H9 (cell line): Measurements from ENCODE around the gene ASPG. TPM values are rescaled to one million over a fixed set of nuclear protein-coding genes. Genes with fewer than 3 reads are reported as not detected.

Experiments used
- DNase-seq: peaks from one replicate; pipeline ENCODE4 v3.0.0-alpha.2; 2017
- H2AFZ ChIP-seq: one replicate; pipeline ENCODE4 v1.6.1; 2013; ENCODE audit warnings: mild to moderate bottlenecking, low read length, control low read depth, moderate library complexity
- H2AK5ac ChIP-seq: 2 replicates; pipeline ENCODE4 v1.6.1; 2013; ENCODE audit warnings: low read length, control low read depth, mixed read lengths; ENCODE audit not compliant: insufficient read length
- H2BK120ac ChIP-seq: one replicate; pipeline ENCODE4 v1.6.1; 2013; ENCODE audit warnings: low read depth, mild to moderate bottlenecking, low read length, control low read depth, inconsistent platforms; ENCODE audit not compliant: poor library complexity, severe bottlenecking
- H2BK12ac ChIP-seq: 2 replicates; pipeline ENCODE4 v1.6.1; 2013; ENCODE audit warnings: low read length, control low read depth, mixed read lengths, low read depth; ENCODE audit not compliant: insufficient read length
- H2BK15ac ChIP-seq: 2 replicates; pipeline ENCODE4 v1.6.1; 2013; ENCODE audit warnings: low read depth, low read length, control low read depth
- H2BK20ac ChIP-seq: one replicate; pipeline ENCODE4 v1.6.1; 2013; ENCODE audit warnings: low read depth, mild to moderate bottlenecking, low read length, control low read depth, inconsistent platforms; ENCODE audit not compliant: poor library complexity, severe bottlenecking
- H2BK5ac ChIP-seq: 2 replicates; pipeline ENCODE4 v1.6.1; 2013; ENCODE audit warnings: low read length, control low read depth, mixed read lengths; ENCODE audit not compliant: insufficient read length
- H3K14ac ChIP-seq: 2 replicates; pipeline ENCODE4 v1.6.1; 2013; ENCODE audit warnings: low read length, control low read depth; ENCODE audit not compliant: insufficient read depth
- H3K18ac ChIP-seq: 2 replicates; pipeline ENCODE4 v1.6.1; 2013; ENCODE audit warnings: low read depth, mild to moderate bottlenecking, mixed read lengths, low read length, control low read depth; ENCODE audit not compliant: insufficient read length
- H3K23ac ChIP-seq: 2 replicates; pipeline ENCODE4 v1.6.1; 2013; ENCODE audit warnings: low read length, control low read depth, mixed read lengths, low read depth; ENCODE audit not compliant: insufficient read length
- H3K23me2 ChIP-seq: 2 replicates; pipeline ENCODE4 v1.6.1; 2013; ENCODE audit warnings: low read depth, mild to moderate bottlenecking, mixed read lengths, low read length, control low read depth; ENCODE audit not compliant: insufficient read length, poor library complexity, severe bottlenecking
- H3K27ac ChIP-seq: 2 replicates; pipeline ENCODE4 v1.5.1; 2013; ENCODE audit warnings: low read length, control low read depth, mixed read lengths, low read depth; ENCODE audit not compliant: insufficient read length
- H3K27me3 ChIP-seq: 2 replicates; pipeline ENCODE4 v1.6.1; 2013; ENCODE audit warnings: low read length, control low read depth, inconsistent platforms; ENCODE audit not compliant: insufficient read depth
- H3K4ac ChIP-seq: 2 replicates; pipeline ENCODE4 v1.6.1; 2013; ENCODE audit warnings: low read depth, mild to moderate bottlenecking, control low read depth, inconsistent platforms, low read length, moderate library complexity
- H3K4me1 ChIP-seq: 2 replicates; pipeline ENCODE4 v1.6.1; 2013; ENCODE audit warnings: low read length, control low read depth, inconsistent platforms; ENCODE audit not compliant: insufficient read depth
- H3K4me2 ChIP-seq: 2 replicates; pipeline ENCODE4 v1.6.1; 2013; ENCODE audit warnings: low read length, control low read depth, mixed read lengths; ENCODE audit not compliant: insufficient read length, insufficient read depth
- H3K56ac ChIP-seq: 2 replicates; pipeline ENCODE4 v1.6.1; 2013; ENCODE audit warnings: low read depth, mild to moderate bottlenecking, mixed read lengths, low read length, control low read depth; ENCODE audit not compliant: insufficient read length
- H3K79me1 ChIP-seq: 2 replicates; pipeline ENCODE4 v1.6.1; 2013; ENCODE audit warnings: low read depth, mild to moderate bottlenecking, moderate library complexity, low read length, control low read depth, inconsistent platforms; ENCODE audit not compliant: insufficient read depth, poor library complexity, severe bottlenecking
- H3K79me2 ChIP-seq: 2 replicates; pipeline ENCODE4 v1.6.1; 2013; ENCODE audit warnings: low read length, control low read depth, inconsistent platforms; ENCODE audit not compliant: insufficient read depth
- H3K9ac ChIP-seq: 2 replicates; pipeline ENCODE4 v1.6.1; 2013; ENCODE audit warnings: low read length, control low read depth, mixed read lengths; ENCODE audit not compliant: insufficient read length; ENCODE audit errors: extremely low read depth
- H3K9me3 ChIP-seq: one replicate; pipeline ENCODE4 v1.6.1; 2013; ENCODE audit warnings: low read depth, low read length, inconsistent platforms; ENCODE audit not compliant: control insufficient read depth
- H3T11ph ChIP-seq: one replicate; pipeline ENCODE4 v1.6.1; 2013; ENCODE audit warnings: mild to moderate bottlenecking, low read length, control low read depth, inconsistent platforms
- H4K20me1 ChIP-seq: one replicate; pipeline ENCODE4 v1.6.1; 2013; ENCODE audit not compliant: control insufficient read depth, insufficient read length, insufficient read depth
- H4K5ac ChIP-seq: 2 replicates; pipeline ENCODE4 v1.6.1; 2013; ENCODE audit warnings: low read depth, mild to moderate bottlenecking, mixed read lengths, low read length, control low read depth; ENCODE audit not compliant: insufficient read length
- H4K8ac ChIP-seq: replicated peaks from 2 replicates; pipeline ENCODE4 v1.6.1; 2013; ENCODE audit warnings: low read length, control low read depth, mixed read lengths, low read depth; ENCODE audit not compliant: insufficient read length
- H4K91ac ChIP-seq: 2 replicates; pipeline ENCODE4 v1.6.1; 2013; ENCODE audit warnings: low read depth, mild to moderate bottlenecking, moderate library complexity, mixed read lengths, low read length, control low read depth; ENCODE audit not compliant: insufficient read length
- H3K27ac Mint-ChIP-seq, 3 experiments: 2 replicates in 2 of 3; 3 replicates in 1 of 3; pipeline ENCODE4 v1.8.0; 2020 to 2021; ENCODE audit warnings: mixed read lengths in 3 of 3, mild to moderate bottlenecking in 1 of 3, moderate library complexity in 1 of 3
- H3K27me3 Mint-ChIP-seq: 2 replicates; pipeline ENCODE4 v1.8.0; 2021; ENCODE audit warnings: low read depth, mild to moderate bottlenecking, moderate library complexity, mixed read lengths
- H3K36me3 Mint-ChIP-seq, 3 experiments: 2 replicates in 2 of 3; 3 replicates in 1 of 3; pipeline ENCODE4 v1.8.0; 2020 to 2021; ENCODE audit warnings: low read depth in 3 of 3, mixed read lengths in 3 of 3; ENCODE audit not compliant: insufficient read depth in 1 of 3
- H3K4me1 Mint-ChIP-seq, 2 experiments: 2 replicates each; pipeline ENCODE4 v1.8.0; 2020; ENCODE audit warnings: mixed read lengths in 2 of 2
- H3K4me3 Mint-ChIP-seq, 2 experiments: 2 replicates in 1 of 2; 3 replicates in 1 of 2; pipeline ENCODE4 v1.8.0; 2020 to 2021; ENCODE audit warnings: mild to moderate bottlenecking in 2 of 2, mixed read lengths in 2 of 2, moderate library complexity in 1 of 2
- H3K9me3 Mint-ChIP-seq, 2 experiments: 2 replicates in 1 of 2; 3 replicates in 1 of 2; pipeline ENCODE4 v1.8.0; 2020; ENCODE audit warnings: mild to moderate bottlenecking in 2 of 2, mixed read lengths in 2 of 2, moderate library complexity in 1 of 2
- CTCF ChIP-seq: fragments of 200-600 bp; sonication (generic); conservative IDR thresholded peaks from 3 replicates; pipeline ENCODE4 v1.8.0; 2021; ENCODE audit warnings: antibody characterized with exemption, mild to moderate bottlenecking
- WGBS: extraction: QIAGEN DNeasy Blood & Tissue Kit; methylation state at CpG from one replicate; pipeline ENCODE4 v1.1.7; 2013; ENCODE audit warnings: missing lambda C conversion rate, low lambda C conversion rate, mixed read lengths; ENCODE audit not compliant: insufficient read length; ENCODE audit errors: extremely low coverage; 5-methylcytosine and 5-hydroxymethylcytosine counted together
- total RNA-seq: library from RNA; stranded (reverse); gene quantifications from 2 replicates; pipeline ENCODE4 v1.2.1, GENCODE V29; 2021

ASPG gene
- total RNA-seq, 1 experiment from 2014 or later: 0.33 TPM

GRCh38 chr14:104093366-104094055, 8.0 kb downstream of the ASPG start:
- H3K27ac ChIP-seq: no peak overlapping the region
- Mint-ChIP-seq H3K9me3 (no peaks in the 10 kb centered on the region; a peak in 2 of 5 replicates), H3K4me3 (no peak overlapping the region), H3K36me3 (no peaks in the 10 kb centered on the region), H3K27me3 (peaks cover 11% of the 10 kb centered on the region), H3K4me1 (peaks cover 6 to 8% of the 10 kb centered on the region in 2 experiments), H3K27ac (no peak overlapping the region)
- H2BK15ac ChIP-seq: no peak overlapping the region
- no peaks in the 10 kb centered on the region for H3K79me2 ChIP-seq
- H3K79me1 ChIP-seq: no peaks in the 10 kb centered on the region
- TF ChIP-seq CTCF: no peak
- H4K20me1 ChIP-seq: no peaks in the 10 kb centered on the region
- DNase-seq: no peak
- H2AFZ ChIP-seq: no peak overlapping the region
- no peak overlapping the region for H3T11ph ChIP-seq
- no peaks in the 10 kb centered on the region for H3K23me2 ChIP-seq
- H3K27me3 ChIP-seq: no peaks in the 10 kb centered on the region
- H2BK12ac ChIP-seq: no peak overlapping the region
- H3K14ac ChIP-seq: no peak overlapping the region
- no peak overlapping the region for H3K18ac ChIP-seq
- H3K4me1 ChIP-seq: no peaks in the 10 kb centered on the region
- H2AK5ac ChIP-seq: no peak overlapping the region
- H3K9ac ChIP-seq: no peak overlapping the region
- no peak overlapping the region for H3K4ac ChIP-seq
- no peak overlapping the region for H2BK5ac ChIP-seq
- H3K9me3 ChIP-seq: no peaks in the 10 kb centered on the region
- no peak overlapping the region for H2BK20ac ChIP-seq
- no CpG with 5 or more reads among the region's 18 CpGs for WGBS
- H3K4me2 ChIP-seq: no peak overlapping the region
- no peak overlapping the region for H3K23ac ChIP-seq
- H3K56ac ChIP-seq: no peak overlapping the region
- H4K91ac ChIP-seq: no peak overlapping the region
- H4K5ac ChIP-seq: no peak overlapping the region
- no peak overlapping the region for H2BK120ac ChIP-seq
- H4K8ac ChIP-seq: no peak overlapping the region
